SU-DHL-6 (cell line): ENCODE measurements around the gene FAM110C.

Experiments
- CTCF ChIP-seq: fragments of 200-600 bp; sonication (generic); IDR thresholded peaks from one replicate; pipeline ENCODE4 v1.5.1; 2017; ENCODE audit warnings: antibody characterized with exemption, mild to moderate bottlenecking, low read length, moderate library complexity; ENCODE audit not compliant: insufficient read depth, poor library complexity, severe bottlenecking
- EZH2phosphoT487 ChIP-seq: fragments of 200-600 bp; sonication (generic), shearing (Covaris generic); conservative IDR thresholded peaks from 2 replicates; pipeline ENCODE4 v1.6.1; 2018; ENCODE audit warnings: mild to moderate bottlenecking, antibody characterized with exemption, low read length, moderate library complexity, mixed read lengths

- TF ChIP-seq CTCF, result no peak
- no peak for TF ChIP-seq EZH2phosphoT487
Measured at GRCh38 chr2:36318-36717, 10.0 kb downstream of the FAM110C start.
